ENCODE measurements around the gene MDFI. TPM values are rescaled to one million over a fixed set of nuclear protein-coding genes. Genes with fewer than 3 reads are reported as not detected.

MDFI gene
- total RNA-seq, 1 experiment from 2014 or later: 59.1 TPM

DNA sequence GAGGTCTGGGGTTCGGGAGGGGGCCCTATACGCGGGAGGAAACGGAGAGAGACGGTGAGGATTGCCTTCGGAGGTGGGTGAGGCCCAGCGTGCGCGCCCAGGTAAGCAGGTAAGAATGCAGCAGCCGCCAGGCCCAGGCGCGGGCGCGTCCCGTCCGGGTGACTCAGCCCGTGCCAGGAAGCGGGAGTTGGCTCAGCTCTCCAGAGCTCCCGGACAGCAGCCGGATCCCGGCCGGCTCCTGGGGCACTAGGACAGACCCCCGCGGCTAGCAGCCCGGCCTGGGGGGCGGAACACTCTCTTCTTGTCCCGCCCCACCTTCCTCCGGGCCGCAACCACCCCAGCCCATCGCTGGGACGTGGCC lies 1.5 kb upstream of the MDFI start:
- ChIA-PET CTCF (interaction anchor here (0.6 to 2.3 kb wide), 11 partner anchors 10 to 742 kb away, joined by 3 to 14 read pairs (median 4); partner anchors contain the start of gene TOMM6), POLR2A (interaction anchor here (0.6 to 3.5 kb wide), 11 partner anchors 10 to 172 kb away, joined by 3 to 42 read pairs (median 4); partner anchors contain the start of genes FRS3 and TOMM6)
- peak overlapping the region; percentile 86 for H3K4me3 Mint-ChIP-seq (ENCODE audit: unreplicated experiment)
- H3K27ac Mint-ChIP-seq (ENCODE audit: low read depth, unreplicated experiment): peak overlapping the region; percentile 77
- TF ChIP-seq, protein P1, sequence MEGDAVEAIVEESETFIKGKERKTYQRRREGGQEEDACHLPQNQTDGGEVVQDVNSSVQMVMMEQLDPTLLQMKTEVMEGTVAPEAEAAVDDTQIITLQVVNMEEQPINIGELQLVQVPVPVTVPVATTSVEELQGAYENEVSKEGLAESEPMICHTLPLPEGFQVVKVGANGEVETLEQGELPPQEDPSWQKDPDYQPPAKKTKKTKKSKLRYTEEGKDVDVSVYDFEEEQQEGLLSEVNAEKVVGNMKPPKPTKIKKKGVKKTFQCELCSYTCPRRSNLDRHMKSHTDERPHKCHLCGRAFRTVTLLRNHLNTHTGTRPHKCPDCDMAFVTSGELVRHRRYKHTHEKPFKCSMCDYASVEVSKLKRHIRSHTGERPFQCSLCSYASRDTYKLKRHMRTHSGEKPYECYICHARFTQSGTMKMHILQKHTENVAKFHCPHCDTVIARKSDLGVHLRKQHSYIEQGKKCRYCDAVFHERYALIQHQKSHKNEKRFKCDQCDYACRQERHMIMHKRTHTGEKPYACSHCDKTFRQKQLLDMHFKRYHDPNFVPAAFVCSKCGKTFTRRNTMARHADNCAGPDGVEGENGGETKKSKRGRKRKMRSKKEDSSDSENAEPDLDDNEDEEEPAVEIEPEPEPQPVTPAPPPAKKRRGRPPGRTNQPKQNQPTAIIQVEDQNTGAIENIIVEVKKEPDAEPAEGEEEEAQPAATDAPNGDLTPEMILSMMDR (IDR thresholded peaks at IDR 0.05; ENCODE audit: unreplicated experiment): no peak
- H3K9me3 Mint-ChIP-seq (ENCODE audit: unreplicated experiment): no peaks in the 10 kb centered on the region
- BruUV-seq (replicated peaks): no TSS peak
- intact Hi-C loops (cut with micrococcal nuclease): no loop called here
- H3K36me3 Mint-ChIP-seq (ENCODE audit: insufficient read depth, unreplicated experiment): peaks cover 13% of the 10 kb centered on the region
- peak; percentile 84 for DNase-seq (ENCODE audit: unreplicated experiment)
- H3K4me1 Mint-ChIP-seq (ENCODE audit: insufficient read depth, unreplicated experiment): peaks cover 6% of the 10 kb centered on the region
- no peaks in the 10 kb centered on the region for H3K27me3 Mint-ChIP-seq (ENCODE audit: insufficient read depth, unreplicated experiment)

DNA sequence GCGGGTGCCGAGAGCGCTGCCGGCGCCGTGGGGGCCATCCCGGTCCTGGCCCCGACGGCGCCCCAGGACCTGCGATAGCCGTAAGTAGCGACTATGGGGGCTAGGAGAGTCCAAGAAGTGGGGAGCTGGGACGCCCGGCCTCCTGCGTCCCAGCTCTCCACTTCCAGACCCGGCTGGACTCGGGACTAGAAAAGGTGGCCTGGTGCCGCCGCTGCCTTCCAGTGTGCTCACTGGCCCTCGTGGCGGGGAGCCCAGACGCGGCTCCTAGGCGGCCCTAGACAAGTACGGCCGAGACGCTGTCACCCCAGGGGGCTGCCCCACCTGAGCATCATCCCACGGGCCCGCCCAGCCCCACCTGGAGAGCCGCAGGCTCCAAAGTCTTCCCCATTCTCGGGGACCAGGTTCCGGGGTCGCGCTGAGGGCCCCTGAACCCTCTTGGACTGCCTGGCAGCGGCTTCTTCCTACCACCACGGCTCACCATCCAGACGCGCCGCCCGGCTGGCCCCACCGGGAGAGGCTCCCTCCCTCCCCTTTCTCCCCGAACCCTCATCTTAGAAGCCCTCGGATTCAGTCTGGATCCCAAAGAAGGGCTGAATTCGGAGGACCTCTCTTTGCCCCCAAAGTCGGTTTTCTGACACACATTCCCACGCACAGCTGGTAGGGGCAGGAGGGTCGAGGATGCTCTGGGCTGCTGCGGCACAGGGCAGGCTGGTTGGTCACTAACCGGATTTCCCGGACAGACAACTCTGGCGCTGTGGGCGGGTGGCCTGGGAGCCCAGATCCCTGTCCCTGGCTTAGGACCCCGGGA lies 870 bp upstream of the MDFI start:
- CTCF ChIA-PET: interaction anchor here (0.6 to 2.3 kb wide), 7 partner anchors 10 to 741 kb away, joined by 3 to 14 read pairs (median 4); partner anchors contain the start of gene TOMM6
- H3K4me3 Mint-ChIP-seq (ENCODE audit: unreplicated experiment): peak overlapping the region; percentile 86
- TF ChIP-seq, protein P1 (IDR thresholded peaks at IDR 0.05; ENCODE audit: unreplicated experiment): no peak
- H3K4me1 Mint-ChIP-seq (ENCODE audit: insufficient read depth, unreplicated experiment): peaks cover 6% of the 10 kb centered on the region
- H3K9me3 Mint-ChIP-seq (ENCODE audit: unreplicated experiment): no peaks in the 10 kb centered on the region
- H3K27me3 Mint-ChIP-seq (ENCODE audit: insufficient read depth, unreplicated experiment): no peaks in the 10 kb centered on the region
- TSS peak; percentile 49 for BruUV-seq (replicated peaks)
- intact Hi-C loops (cut with micrococcal nuclease): no loop called here
- H3K36me3 Mint-ChIP-seq (ENCODE audit: insufficient read depth, unreplicated experiment): peaks cover 13% of the 10 kb centered on the region
- DNase-seq (ENCODE audit: unreplicated experiment): peak; percentile 51
- POLR2A ChIA-PET: interaction anchor here (0.6 to 3.5 kb wide), 10 partner anchors 9 to 149 kb away, joined by 3 to 42 read pairs (median 5); partner anchors contain the start of genes FRS3 and TOMM6
- peak overlapping the region; percentile 83 for H3K27ac Mint-ChIP-seq (ENCODE audit: low read depth, unreplicated experiment)

DNA sequence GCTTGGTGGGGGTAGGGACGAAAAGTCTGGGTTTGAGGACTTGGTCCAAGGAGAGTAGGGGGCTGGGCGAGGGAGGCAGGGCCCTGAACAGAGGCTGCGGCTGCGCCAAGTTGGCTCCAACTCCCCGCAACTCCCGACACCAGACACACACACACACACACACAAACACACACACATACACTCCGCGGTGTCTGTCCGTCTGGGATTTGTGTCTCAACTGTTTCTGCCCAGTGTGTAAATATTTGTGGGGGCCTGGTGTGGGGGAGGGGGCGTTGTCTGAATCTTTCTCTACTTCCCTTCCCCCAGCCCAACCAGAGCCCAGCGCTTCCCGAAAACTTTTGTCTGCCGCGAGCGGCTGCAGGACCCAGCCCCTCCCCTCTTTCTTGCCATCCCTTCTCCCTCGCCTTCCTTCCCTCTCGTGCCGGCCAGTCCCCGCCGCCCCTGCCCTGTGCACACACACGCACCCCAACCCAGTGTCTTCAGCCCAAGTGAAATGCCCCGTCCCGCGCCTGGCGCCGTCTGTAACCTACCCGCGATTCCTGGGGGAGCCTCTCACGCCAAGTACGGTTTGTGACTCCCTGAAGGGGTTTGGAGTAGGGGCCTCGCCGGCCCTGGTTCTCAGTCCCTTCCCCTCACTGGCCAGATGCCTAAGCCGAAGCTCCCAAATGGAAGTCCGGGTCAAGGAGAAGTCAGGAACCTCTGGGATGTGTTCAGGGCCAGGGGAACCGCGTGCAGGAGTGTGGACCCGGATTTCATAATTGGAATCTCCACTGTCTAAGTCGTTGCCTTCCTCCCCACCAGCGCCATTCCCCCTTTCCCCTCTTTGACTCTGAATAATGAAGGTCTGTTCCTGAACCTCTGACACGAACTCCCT lies 904 bp downstream of the MDFI start:
- Mint-ChIP-seq H3K27me3 (ENCODE audit: insufficient read depth, unreplicated experiment) (no peaks in the 10 kb centered on the region), H3K4me1 (ENCODE audit: insufficient read depth, unreplicated experiment) (peaks cover 20% of the 10 kb centered on the region), H3K36me3 (ENCODE audit: insufficient read depth, unreplicated experiment) (peaks cover 13% of the 10 kb centered on the region), H3K4me3 (ENCODE audit: unreplicated experiment) (peak overlapping the region; percentile 41), H3K27ac (ENCODE audit: low read depth, unreplicated experiment) (peak overlapping the region; percentile 70), H3K9me3 (ENCODE audit: unreplicated experiment) (no peaks in the 10 kb centered on the region)
- CTCF ChIA-PET: interaction anchor here (0.6 kb wide), 1 partner anchor 319 kb away, joined by 3 read pairs; no protein-coding TSS in a partner anchor
- BruUV-seq (replicated peaks): no TSS peak
- POLR2A ChIA-PET: interaction anchor here (1.0 to 3.5 kb wide), 2 partner anchors 13 to 14 kb away, joined by 3 to 42 read pairs; no protein-coding TSS in a partner anchor
- no peak for DNase-seq (ENCODE audit: unreplicated experiment)
- TF ChIP-seq, protein P1 (IDR thresholded peaks at IDR 0.05; ENCODE audit: unreplicated experiment): no peak
- intact Hi-C loops (cut with micrococcal nuclease): no loop called here
